Neural progenitor cell (in vitro differentiated cells): Measurements from ENCODE around the gene TYW5. TPM values are rescaled to one million over a fixed set of nuclear protein-coding genes. Genes with fewer than 3 reads are reported as not detected.

Experiments used
- DNase-seq: peaks from one replicate; pipeline ENCODE4 v3.0.0-alpha.2; 2016; ENCODE audit warnings: low spot score
- H2AFZ ChIP-seq: fragments of 200-600 bp; sonication (generic); replicated peaks from 2 replicates; pipeline ENCODE4 v1.6.1; 2016; ENCODE audit warnings: antibody characterized with exemption
- H3F3A ChIP-seq: fragments of 200-600 bp; sonication (generic); 2 replicates; pipeline ENCODE4 v1.6.1; 2016; ENCODE audit warnings: antibody characterized with exemption, low read depth
- H3K27ac ChIP-seq: fragments of 200-600 bp; sonication (generic); 2 replicates; pipeline ENCODE4 v1.5.1; 2016; ENCODE audit warnings: mild to moderate bottlenecking
- H3K27me3 ChIP-seq: fragments of 200-600 bp; sonication (generic); 2 replicates; pipeline ENCODE4 v1.6.1; 2016; ENCODE audit warnings: mild to moderate bottlenecking, moderate library complexity
- H3K36me3 ChIP-seq: fragments of 200-600 bp; sonication (generic); 2 replicates; pipeline ENCODE4 v1.5.1; 2016
- H3K4me1 ChIP-seq: fragments of 200-600 bp; sonication (generic); 2 replicates; pipeline ENCODE4 v1.6.1; 2016; ENCODE audit warnings: mixed run types
- H3K4me2 ChIP-seq: fragments of 200-600 bp; sonication (generic); 2 replicates; pipeline ENCODE4 v1.6.1; 2016
- H3K4me3 ChIP-seq: fragments of 200-600 bp; sonication (generic); 2 replicates; pipeline ENCODE4 v1.5.1; 2016
- H3K79me2 ChIP-seq: fragments of 200-600 bp; sonication (generic); 2 replicates; pipeline ENCODE4 v1.6.1; 2016; ENCODE audit warnings: low read depth
- H3K9ac ChIP-seq: fragments of 200-600 bp; sonication (generic); 2 replicates; pipeline ENCODE4 v1.6.1; 2016
- H3K9me3 ChIP-seq: fragments of 200-600 bp; sonication (generic); 2 replicates; pipeline ENCODE4 v1.5.1; 2016; ENCODE audit warnings: low read depth
- H4K20me1 ChIP-seq: fragments of 200-600 bp; sonication (generic); 2 replicates; pipeline ENCODE4 v1.6.1; 2016; ENCODE audit warnings: low read depth
- H3K27ac Mint-ChIP-seq: 3 replicates; pipeline ENCODE4 v1.8.0; 2021; ENCODE audit warnings: mixed read lengths
- H3K27me3 Mint-ChIP-seq: 2 replicates; pipeline ENCODE4 v1.8.0; 2022; ENCODE audit warnings: low read depth, mild to moderate bottlenecking, inconsistent platforms, moderate library complexity, mixed read lengths; ENCODE audit not compliant: insufficient read depth
- H3K36me3 Mint-ChIP-seq: 3 replicates; pipeline ENCODE4 v1.8.0; 2021; ENCODE audit warnings: mixed read lengths
- H3K4me1 Mint-ChIP-seq: 3 replicates; pipeline ENCODE4 v1.8.0; 2021; ENCODE audit warnings: mixed read lengths
- H3K4me3 Mint-ChIP-seq: 3 replicates; pipeline ENCODE4 v1.8.0; 2021; ENCODE audit warnings: mild to moderate bottlenecking, moderate library complexity, mixed read lengths
- H3K9me3 Mint-ChIP-seq: 3 replicates; pipeline ENCODE4 v1.8.0; 2020; ENCODE audit warnings: mixed read lengths
- CTCF ChIP-seq: fragments of 200-600 bp; sonication (generic); IDR thresholded peaks from 2 replicates; pipeline ENCODE4 v1.5.1; 2017; ENCODE audit warnings: antibody characterized with exemption, mild to moderate bottlenecking
- EZH2 ChIP-seq: fragments of 200-600 bp; sonication (generic); IDR thresholded peaks from 2 replicates; pipeline ENCODE4 v1.6.1; 2017; ENCODE audit warnings: antibody characterized with exemption, mild to moderate bottlenecking, moderate library complexity
- EZH2phosphoT487 ChIP-seq: fragments of 200-600 bp; sonication (generic); IDR thresholded peaks from 2 replicates; pipeline ENCODE4 v1.6.1; 2017; ENCODE audit warnings: antibody characterized with exemption
- total RNA-seq: library from RNA; depleted of rRNA; stranded (reverse); fragments of >200 nt; gene quantifications from 2 replicates; pipeline ENCODE4 v1.2.3, GENCODE V29; 2015; ENCODE audit warnings: low replicate concordance

Gene TYW5
- total RNA-seq, 1 donor from 2014 or later, result 25.0 TPM

- no peak overlapping the region for H3K4me3 ChIP-seq
- peaks cover 4% of the 10 kb centered on the region for H3K27me3 Mint-ChIP-seq
- no peaks in the 10 kb centered on the region for H3K36me3 Mint-ChIP-seq
- no peak overlapping the region for H3K9ac ChIP-seq
- H3K27ac ChIP-seq, result no peak overlapping the region
- no peak for DNase-seq
- H2AFZ ChIP-seq, result no peak overlapping the region
- H3F3A ChIP-seq, result no peaks in the 10 kb centered on the region
- no peaks in the 10 kb centered on the region for H4K20me1 ChIP-seq
- no peaks in the 10 kb centered on the region for H3K4me1 Mint-ChIP-seq
- H3K9me3 ChIP-seq, result no peaks in the 10 kb centered on the region
- no peaks in the 10 kb centered on the region for H3K4me1 ChIP-seq
- H3K79me2 ChIP-seq, result no peaks in the 10 kb centered on the region
- H3K9me3 Mint-ChIP-seq, result no peaks in the 10 kb centered on the region
- no peaks in the 10 kb centered on the region for H3K27me3 ChIP-seq
- H3K27ac Mint-ChIP-seq, result no peak overlapping the region
- no peak for TF ChIP-seq EZH2phosphoT487
- no peaks in the 10 kb centered on the region for H3K36me3 ChIP-seq
- no peak overlapping the region for H3K4me3 Mint-ChIP-seq
- no peak overlapping the region for H3K4me2 ChIP-seq
Measured at GRCh38 chr2:199994371-199994770, 39.1 kb upstream of the TYW5 start.

DNA sequence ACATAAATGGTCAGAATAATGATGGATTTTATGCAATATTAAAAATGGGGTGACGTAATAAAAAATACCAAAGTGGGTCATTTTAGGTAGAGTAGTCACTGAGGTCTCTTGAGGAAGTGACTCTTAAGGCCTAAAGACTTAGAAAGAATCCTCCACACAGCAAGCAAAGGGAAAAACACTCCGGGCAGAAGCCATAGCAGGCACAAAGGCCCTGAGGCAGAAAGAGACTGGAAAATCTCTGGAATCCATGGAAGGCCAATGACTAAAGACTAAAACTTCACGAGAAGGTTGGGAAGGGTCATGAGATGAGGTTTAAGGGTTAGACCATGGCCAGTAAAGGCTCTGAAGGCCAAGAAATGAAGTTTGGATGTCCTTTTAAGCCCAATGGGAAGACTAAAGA is 37.0 kb upstream of the TYW5 start:
- Histone ChIP-seq H2AFZ (no peak overlapping the region), H3K9me3 (no peaks in the 10 kb centered on the region), H3K27ac (no peak overlapping the region), H3K9ac (no peak overlapping the region), H3K4me2 (no peak overlapping the region), H3K79me2 (no peaks in the 10 kb centered on the region), H3K4me1 (no peaks in the 10 kb centered on the region), H3F3A (no peaks in the 10 kb centered on the region), H4K20me1 (no peaks in the 10 kb centered on the region), H3K27me3 (no peaks in the 10 kb centered on the region), H3K4me3 (no peak overlapping the region), H3K36me3 (no peaks in the 10 kb centered on the region)
- Mint-ChIP-seq H3K9me3 (no peaks in the 10 kb centered on the region), H3K36me3 (no peaks in the 10 kb centered on the region), H3K4me1 (no peaks in the 10 kb centered on the region), H3K4me3 (no peak overlapping the region), H3K27me3 (peaks cover 2% of the 10 kb centered on the region), H3K27ac (no peak overlapping the region)
- TF ChIP-seq EZH2phosphoT487 (no peak), CTCF (no peak), EZH2 (no peak)
- DNase-seq, result no peak

DNA sequence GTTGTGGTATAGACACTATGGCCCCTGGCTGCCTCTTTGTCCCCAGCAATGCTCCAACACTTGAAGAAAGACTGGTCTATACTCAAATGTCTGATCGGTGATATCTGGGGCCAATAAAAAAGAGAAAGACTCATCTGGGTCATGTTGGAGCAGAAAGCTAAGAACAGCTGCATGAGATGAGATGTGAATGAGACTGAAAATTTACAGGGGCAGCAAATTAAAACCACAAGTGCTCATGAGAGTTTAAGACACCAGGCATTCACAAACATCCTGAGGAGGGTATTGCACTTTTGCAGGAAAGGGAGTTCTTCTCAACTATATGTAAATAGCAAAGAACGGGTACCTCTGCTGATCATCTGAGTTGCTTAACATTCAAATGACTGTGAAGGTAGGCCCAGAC is 36.4 kb upstream of the TYW5 start:
- Mint-ChIP-seq H3K9me3 (no peaks in the 10 kb centered on the region), H3K4me1 (no peaks in the 10 kb centered on the region), H3K27ac (no peak overlapping the region), H3K4me3 (no peak overlapping the region), H3K36me3 (no peaks in the 10 kb centered on the region), H3K27me3 (peaks cover 2% of the 10 kb centered on the region)
- no peaks in the 10 kb centered on the region for H3K79me2 ChIP-seq
- H3F3A ChIP-seq, result no peaks in the 10 kb centered on the region
- no peaks in the 10 kb centered on the region for H3K36me3 ChIP-seq
- no peaks in the 10 kb centered on the region for H3K4me1 ChIP-seq
- no peaks in the 10 kb centered on the region for H4K20me1 ChIP-seq
- H3K27me3 ChIP-seq, result no peaks in the 10 kb centered on the region
- H3K9me3 ChIP-seq, result no peaks in the 10 kb centered on the region
- H3K9ac ChIP-seq, result no peak overlapping the region
- no peak overlapping the region for H2AFZ ChIP-seq
- TF ChIP-seq CTCF (no peak), EZH2 (no peak)
- no peak overlapping the region for H3K4me3 ChIP-seq
- no peak overlapping the region for H3K4me2 ChIP-seq
- no peak for DNase-seq
- no peak overlapping the region for H3K27ac ChIP-seq

GRCh38 chr2:199989822-199990221 is 34.5 kb upstream of the TYW5 start:
- no peak overlapping the region for H3K27ac Mint-ChIP-seq

More at GRCh38 chr2:199989822-199990221, 34.5 kb upstream of the TYW5 start:
- no peak overlapping the region for H3K27ac ChIP-seq
- peaks cover 2% of the 10 kb centered on the region for H3K4me1 Mint-ChIP-seq
- H3K9me3 ChIP-seq, result no peaks in the 10 kb centered on the region
- no peak overlapping the region for H3K4me3 ChIP-seq
- no peaks in the 10 kb centered on the region for H4K20me1 ChIP-seq
- H3K36me3 Mint-ChIP-seq, result no peaks in the 10 kb centered on the region
- TF ChIP-seq EZH2phosphoT487 (no peak), EZH2 (no peak), CTCF (no peak)
- no peaks in the 10 kb centered on the region for H3K79me2 ChIP-seq
- H3K36me3 ChIP-seq, result no peaks in the 10 kb centered on the region
- no peaks in the 10 kb centered on the region for H3K4me1 ChIP-seq
- DNase-seq, result no peak
- no peaks in the 10 kb centered on the region for H3K9me3 Mint-ChIP-seq
- no peak overlapping the region for H3K9ac ChIP-seq
- no peak overlapping the region for H3K4me2 ChIP-seq
- H3K27me3 Mint-ChIP-seq, result no peaks in the 10 kb centered on the region
- H3F3A ChIP-seq, result no peaks in the 10 kb centered on the region
- H3K4me3 Mint-ChIP-seq, result no peak overlapping the region
- H3K27me3 ChIP-seq, result no peaks in the 10 kb centered on the region
- H2AFZ ChIP-seq, result no peak overlapping the region
